ENCODE results near the gene KCNH2. TPM values are rescaled to one million over a fixed set of nuclear protein-coding genes. Genes with fewer than 3 reads are reported as not detected.

Gene KCNH2
- total RNA-seq, 4 donors from 2014 or later, result 29.8 to 71.7 (median 42.5) TPM

DNA sequence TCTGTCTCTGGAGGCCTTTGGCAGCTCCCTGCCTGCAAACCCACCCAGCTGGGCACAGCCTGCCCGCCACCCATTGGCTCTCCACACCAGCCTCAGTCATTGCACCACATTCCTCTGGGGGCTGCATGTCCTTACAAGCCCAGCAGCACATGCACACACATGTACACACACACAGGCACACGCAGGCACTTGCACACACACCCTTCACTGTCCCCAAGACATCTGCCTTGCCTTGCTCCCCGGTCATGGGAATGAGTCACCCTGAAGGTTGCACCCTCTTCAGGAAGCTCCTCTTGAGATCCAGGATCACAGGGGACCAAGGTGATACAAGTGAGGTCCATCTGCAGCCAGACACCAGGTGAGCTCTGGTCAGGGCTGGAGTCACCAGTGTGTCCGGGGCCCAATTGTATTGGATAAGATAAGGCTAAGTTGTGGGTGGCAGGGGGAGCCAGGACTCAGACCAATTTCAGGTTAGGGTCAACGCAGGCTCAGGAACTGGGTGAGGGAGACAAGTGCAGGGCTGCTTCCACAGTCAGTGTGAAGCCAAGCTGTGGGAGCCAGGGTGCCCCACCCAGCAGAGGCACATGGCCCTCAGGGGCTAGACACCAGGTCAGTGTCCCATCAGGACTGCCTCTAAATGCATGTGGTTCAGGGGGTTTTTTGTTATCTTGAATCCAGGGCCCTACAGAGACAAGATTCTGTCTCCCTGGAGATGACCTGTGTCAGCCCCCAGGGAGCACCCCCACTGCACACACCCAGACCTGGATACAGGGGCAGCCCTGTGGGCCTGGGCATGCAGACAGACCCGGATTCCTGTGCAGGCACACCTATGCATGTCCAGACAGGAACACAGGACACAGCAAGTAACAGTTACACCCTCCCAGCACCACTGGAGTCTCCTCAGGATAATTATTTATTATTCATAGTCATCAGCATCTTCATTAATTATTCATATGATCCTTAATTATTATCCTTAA, 33.8 kb downstream of the KCNH2 start:
- no peak overlapping the region for H3K4me3 ChIP-seq
- DNase-seq (ENCODE audit: extremely low spot score), result no peak
- peak overlapping the region in 2 of 4 donors; percentile 67 to 70 for H3K27ac ChIP-seq (replicated peaks in 1 of 4)
- H3K9me3 ChIP-seq, result no peaks in the 10 kb centered on the region
- H3K36me3 ChIP-seq, result peaks cover 0 to 26% (median 14%) of the 10 kb centered on the region in 4 donors
- peaks cover 0 to 10% (median 0%) of the 10 kb centered on the region in 4 donors for H3K27me3 ChIP-seq
- intact Hi-C loops (cut with DNase I), result no loop called here
- WGBS, result 100% methylated on average over 2 of the region's 6 CpGs
- peaks cover 24 to 53% (median 35%) of the 10 kb centered on the region in 4 donors for H3K4me1 ChIP-seq
- TF ChIP-seq EP300 (IDR thresholded peaks at IDR 0.05), result no peak
- TF ChIP-seq, protein P1, sequence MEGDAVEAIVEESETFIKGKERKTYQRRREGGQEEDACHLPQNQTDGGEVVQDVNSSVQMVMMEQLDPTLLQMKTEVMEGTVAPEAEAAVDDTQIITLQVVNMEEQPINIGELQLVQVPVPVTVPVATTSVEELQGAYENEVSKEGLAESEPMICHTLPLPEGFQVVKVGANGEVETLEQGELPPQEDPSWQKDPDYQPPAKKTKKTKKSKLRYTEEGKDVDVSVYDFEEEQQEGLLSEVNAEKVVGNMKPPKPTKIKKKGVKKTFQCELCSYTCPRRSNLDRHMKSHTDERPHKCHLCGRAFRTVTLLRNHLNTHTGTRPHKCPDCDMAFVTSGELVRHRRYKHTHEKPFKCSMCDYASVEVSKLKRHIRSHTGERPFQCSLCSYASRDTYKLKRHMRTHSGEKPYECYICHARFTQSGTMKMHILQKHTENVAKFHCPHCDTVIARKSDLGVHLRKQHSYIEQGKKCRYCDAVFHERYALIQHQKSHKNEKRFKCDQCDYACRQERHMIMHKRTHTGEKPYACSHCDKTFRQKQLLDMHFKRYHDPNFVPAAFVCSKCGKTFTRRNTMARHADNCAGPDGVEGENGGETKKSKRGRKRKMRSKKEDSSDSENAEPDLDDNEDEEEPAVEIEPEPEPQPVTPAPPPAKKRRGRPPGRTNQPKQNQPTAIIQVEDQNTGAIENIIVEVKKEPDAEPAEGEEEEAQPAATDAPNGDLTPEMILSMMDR (IDR thresholded peaks at IDR 0.05), result no peak
- TF ChIP-seq POLR2A (IDR thresholded peaks at IDR 0.05; ENCODE audit: low read depth), result no peak

DNA sequence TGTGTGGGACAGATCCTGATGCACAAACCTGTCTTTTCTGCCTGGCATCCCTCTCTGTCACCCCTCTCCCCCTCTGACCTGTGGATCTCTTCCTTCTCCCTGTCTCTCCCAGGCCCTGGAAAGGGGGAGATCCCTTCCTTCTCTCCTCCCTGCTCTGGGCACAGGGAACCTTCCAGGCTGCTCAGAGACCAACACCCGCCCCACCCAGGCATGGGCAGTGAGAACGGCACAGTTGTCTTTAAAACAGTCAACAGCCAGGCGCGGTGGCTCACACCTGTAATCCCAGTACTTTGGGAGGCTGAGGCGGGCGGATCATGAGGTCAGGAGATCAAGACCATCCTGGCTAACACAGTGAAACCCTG, 34.7 kb downstream of the KCNH2 start:
- WGBS, result 84% methylated on average over 6 of the region's 6 CpGs
- peaks cover 24 to 58% (median 41%) of the 10 kb centered on the region in 4 donors for H3K4me1 ChIP-seq
- intact Hi-C loops (cut with DNase I), result no loop called here
- DNase-seq (ENCODE audit: extremely low spot score), result no peak
- no peaks in the 10 kb centered on the region for H3K9me3 ChIP-seq
- H3K4me3 ChIP-seq, result no peak overlapping the region
- no peak for TF ChIP-seq POLR2AphosphoS5 (IDR thresholded peaks at IDR 0.05)
- no peak for TF ChIP-seq POLR2A (IDR thresholded peaks at IDR 0.05; ENCODE audit: low read depth)
- no peak for TF ChIP-seq EP300 (IDR thresholded peaks at IDR 0.05)
- TF ChIP-seq, protein P1 (IDR thresholded peaks at IDR 0.05), result no peak
- peaks cover 0 to 10% (median 0%) of the 10 kb centered on the region in 4 donors for H3K27me3 ChIP-seq
- no peak overlapping the region for H3K27ac ChIP-seq (replicated peaks in 1 of 4)
- peaks cover 0 to 24% (median 10%) of the 10 kb centered on the region in 4 donors for H3K36me3 ChIP-seq

DNA sequence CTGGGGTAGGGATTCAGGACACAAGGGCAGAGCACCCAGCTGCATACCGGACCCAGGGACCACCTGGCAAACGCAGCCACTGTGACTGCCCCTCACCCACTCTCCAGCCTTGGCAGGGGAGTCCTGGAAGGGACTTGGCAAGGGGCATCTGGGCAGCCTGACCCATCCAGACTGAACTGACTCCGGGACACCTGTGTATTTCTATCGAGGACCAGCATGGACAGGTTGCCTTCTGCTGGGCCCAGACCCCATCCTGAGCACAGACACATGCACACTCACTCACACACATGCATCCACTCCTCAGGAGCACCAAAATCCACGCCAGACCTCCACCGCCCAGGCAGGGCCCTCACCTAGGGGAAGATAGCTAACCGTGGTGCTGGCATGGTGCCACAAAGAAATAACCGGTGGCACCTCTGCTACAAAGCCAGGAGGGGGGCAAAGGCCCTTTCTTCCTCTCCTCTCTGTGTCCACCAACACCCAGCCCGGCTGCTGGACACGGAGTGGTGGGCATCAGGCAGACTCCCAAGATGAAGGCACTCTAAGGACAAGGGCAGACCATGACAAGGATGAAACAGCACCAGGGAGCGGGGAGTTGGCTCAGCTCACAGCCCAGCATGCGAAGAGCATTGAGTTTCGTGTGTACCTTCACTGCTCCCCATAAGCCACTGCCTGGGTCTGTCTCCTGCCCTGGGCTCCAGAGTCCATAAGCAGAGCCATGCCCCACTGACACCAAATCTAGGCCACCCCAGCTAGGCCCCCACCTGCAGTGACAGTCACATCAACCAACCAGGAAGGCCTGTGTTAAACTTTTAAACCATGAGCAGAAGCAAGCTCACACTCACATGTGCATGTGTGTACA, 35.3 kb downstream of the KCNH2 start:
- intact Hi-C loops (cut with DNase I), result no loop called here
- no peak for DNase-seq (ENCODE audit: extremely low spot score)
- WGBS, result 72% methylated on average over 13 of the region's 13 CpGs
- peaks cover 0 to 7% (median 0%) of the 10 kb centered on the region in 4 donors for H3K27me3 ChIP-seq
- H3K36me3 ChIP-seq, result peaks cover 0 to 24% (median 8%) of the 10 kb centered on the region in 4 donors
- no peaks in the 10 kb centered on the region for H3K9me3 ChIP-seq
- TF ChIP-seq, protein P1 (IDR thresholded peaks at IDR 0.05), result no peak
- TF ChIP-seq POLR2A (IDR thresholded peaks at IDR 0.05; ENCODE audit: low read depth), result no peak
- no peak for TF ChIP-seq EP300 (IDR thresholded peaks at IDR 0.05)
- TF ChIP-seq POLR2AphosphoS5 (IDR thresholded peaks at IDR 0.05), result no peak
- H3K4me3 ChIP-seq, result no peak overlapping the region
- no peak overlapping the region for H3K27ac ChIP-seq (replicated peaks in 1 of 4)
- peaks cover 19 to 60% (median 46%) of the 10 kb centered on the region in 4 donors for H3K4me1 ChIP-seq

DNA sequence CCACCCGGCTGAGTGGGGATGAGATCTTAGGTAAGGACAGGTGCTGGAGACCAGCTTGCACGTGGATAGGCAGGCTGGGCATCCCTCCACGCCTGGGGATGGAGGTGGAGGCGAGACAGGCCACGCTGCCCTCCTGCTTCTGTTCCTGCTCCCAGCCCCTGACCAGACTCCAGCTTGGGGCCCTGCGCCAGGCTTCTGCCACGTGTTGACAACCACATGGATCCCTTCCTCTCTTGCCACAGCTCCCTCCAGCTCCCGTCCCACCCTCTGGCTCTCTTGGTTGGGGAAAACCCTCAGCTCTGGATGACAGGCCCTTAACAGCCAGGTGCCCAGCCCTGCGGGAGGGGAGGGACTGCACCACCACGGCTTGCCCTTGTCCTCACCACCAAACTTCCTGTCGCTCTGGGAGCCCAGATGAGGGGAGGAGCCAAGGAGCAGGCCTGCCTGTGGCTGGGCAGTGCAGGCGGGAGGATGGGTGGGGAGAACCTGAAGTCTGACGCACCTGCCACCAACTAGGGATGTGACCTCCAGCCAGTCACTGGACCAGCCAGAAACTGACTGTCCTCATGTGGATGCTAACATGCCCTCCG, 36.0 kb downstream of the KCNH2 start:
- H3K36me3 ChIP-seq, result peaks cover 0 to 20% (median 5%) of the 10 kb centered on the region in 4 donors
- 29% methylated on average over 3 of the region's 14 CpGs for WGBS
- intact Hi-C loops (cut with DNase I), result no loop called here
- H3K4me3 ChIP-seq, result no peak overlapping the region
- peaks cover 19 to 59% (median 47%) of the 10 kb centered on the region in 4 donors for H3K4me1 ChIP-seq
- H3K27me3 ChIP-seq, result no peaks in the 10 kb centered on the region
- H3K9me3 ChIP-seq, result no peaks in the 10 kb centered on the region
- TF ChIP-seq POLR2AphosphoS5 (IDR thresholded peaks at IDR 0.05), result no peak
- TF ChIP-seq, protein P1 (IDR thresholded peaks at IDR 0.05), result no peak
- TF ChIP-seq POLR2A (IDR thresholded peaks at IDR 0.05; ENCODE audit: low read depth), result no peak
- DNase-seq (ENCODE audit: extremely low spot score), result no peak
- no peak overlapping the region for H3K27ac ChIP-seq (replicated peaks in 1 of 4)
